HepG2 (cell line): Measurements from ENCODE around the gene HPCAL1. TPM values are rescaled to one million over a fixed set of nuclear protein-coding genes. Genes with fewer than 3 reads are reported as not detected.

Experiments used
- ARID5B ChIP-seq: IDR thresholded peaks from 2 replicates; pipeline ENCODE4 v1.4.0; 2020; ENCODE audit warnings: mild to moderate bottlenecking, missing genetic modification reagents
- DDIT3 ChIP-seq: sonication (generic); formaldehyde crosslinking; IDR thresholded peaks from 2 replicates; pipeline ENCODE4 v1.4.0; 2020; ENCODE audit warnings: mild to moderate bottlenecking, missing genetic modification reagents
- DRAP1 ChIP-seq: IDR thresholded peaks from 2 replicates; pipeline ENCODE4 v1.6.1; 2016; ENCODE audit warnings: missing genetic modification reagents, missing compliant biosample characterization
- HIC2 ChIP-seq: sonication (generic); formaldehyde crosslinking; IDR thresholded peaks from 2 replicates; pipeline ENCODE4 v1.9.0; 2022; ENCODE audit warnings: low read depth, missing genetic modification reagents
- MAFG ChIP-seq: sonication (generic); formaldehyde crosslinking; IDR thresholded peaks from 2 replicates; pipeline ENCODE4 v1.5.1; 2020; ENCODE audit warnings: mild to moderate bottlenecking, missing genetic modification reagents
- NR2F1 ChIP-seq, 2 experiments: fragments of 450-650 bp in 1 of 2; formaldehyde crosslinking in 1 of 2; IDR thresholded peaks; 2 replicates each; pipeline versions ENCODE4 v1.5.0 to v1.6.1; 2016 to 2020; ENCODE audit warnings: mild to moderate bottlenecking in 1 of 2, missing compliant biosample characterization in 1 of 2, missing genetic modification reagents in 1 of 2, moderate library complexity in 1 of 2
- PHF8 ChIP-seq: sonication (generic); formaldehyde crosslinking; IDR thresholded peaks from 2 replicates; pipeline ENCODE4 v1.5.0; 2020; ENCODE audit warnings: missing genetic modification reagents
- PITX1 ChIP-seq: sonication (generic); formaldehyde crosslinking; IDR thresholded peaks from 2 replicates; pipeline ENCODE4 v1.5.1; 2020; ENCODE audit warnings: mild to moderate bottlenecking, missing genetic modification reagents
- RBM39 ChIP-seq: fragments of 200-400 bp; formaldehyde crosslinking; IDR thresholded peaks from one replicate; pipeline ENCODE4 v1.6.1; 2018; ENCODE audit warnings: antibody characterized with exemption, mild to moderate bottlenecking, low read depth, low read length; ENCODE audit not compliant: poor library complexity, severe bottlenecking
- SSRP1 ChIP-seq: IDR thresholded peaks from 2 replicates; pipeline ENCODE4 v1.6.1; 2016; ENCODE audit warnings: control low read depth
- TFAP4 ChIP-seq: sonication (generic); IDR thresholded peaks from 2 replicates; pipeline ENCODE4 v1.6.1; 2016; ENCODE audit warnings: low read depth, borderline replicate concordance
- ZBTB20 ChIP-seq: sonication (generic); formaldehyde crosslinking; IDR thresholded peaks from 2 replicates; pipeline ENCODE4 v1.8.1; 2023; ENCODE audit warnings: missing genetic modification reagents, low read depth, mild to moderate bottlenecking, borderline replicate concordance
- ZBTB39 ChIP-seq: sonication (generic); formaldehyde crosslinking; IDR thresholded peaks from 2 replicates; pipeline ENCODE4 v1.5.0; 2020; ENCODE audit warnings: missing genetic modification reagents
- ZFP37 ChIP-seq: sonication (generic); formaldehyde crosslinking; IDR thresholded peaks from 2 replicates; pipeline ENCODE4 v1.4.0; 2020; ENCODE audit warnings: missing genetic modification reagents, borderline replicate concordance
- ZNF275 ChIP-seq: sonication (generic); formaldehyde crosslinking; IDR thresholded peaks from 2 replicates; pipeline ENCODE4 v1.8.0; 2022; ENCODE audit warnings: missing genetic modification reagents, mild to moderate bottlenecking, inconsistent platforms, borderline replicate concordance
- ZNF879 ChIP-seq: sonication (generic); formaldehyde crosslinking; IDR thresholded peaks from 2 replicates; pipeline ENCODE4 v1.8.1; 2023; ENCODE audit warnings: missing genetic modification reagents
- ZSCAN25 ChIP-seq: sonication (generic); formaldehyde crosslinking; IDR thresholded peaks from 2 replicates; pipeline ENCODE4 v1.8.0; 2022; ENCODE audit warnings: mild to moderate bottlenecking, missing genetic modification reagents
- polyA plus RNA-seq, 8 experiments: library from polyadenylated mRNA; depleted of rRNA in 3 of 8; stranded (reverse) in 7 of 8; unstranded in 1 of 8; fragments of >200 nt; fragmentation: Illumina TruSeq in 4 of 8; extraction: Trizol in 4 of 8; gene quantifications; 2 replicates each; pipeline versions ENCODE4 v1.2.1 to v1.2.3, GENCODE V29; 2011 to 2016; ENCODE audit warnings: low read depth in 4 of 8, missing spikeins in 1 of 8, mixed read lengths in 1 of 8; ENCODE audit not compliant: insufficient read depth in 1 of 8
- total RNA-seq, 5 experiments: library from RNA; depleted of rRNA; stranded (reverse); fragments of >200 nt; fragmentation: Illumina TruSeq; extraction: Trizol; gene quantifications; 2 replicates each; pipeline ENCODE4 v1.2.3, GENCODE V29; 2016; ENCODE audit warnings: low read depth in 1 of 5

Gene HPCAL1
- total and polyA plus RNA-seq, 2 of the 13 experiments (the other 11 are each of a cell fraction or from before 2014, with no cell fraction given) = 29.5 to 29.9 TPM

- TF ChIP-seq ZBTB39 (CRISPR knock-in tag) (0 out of 2 replicates have a peak, but pooled peaks have one; percentile 80), PHF8 (CRISPR knock-in tag) (peak; percentile 48), NR2F1 (CRISPR knock-in tag; IDR thresholded peaks at IDR 0.05) (peak in 1 of 2 experiments; percentile 84; a peak in 1 of 4 replicates), MAFG (CRISPR knock-in tag) (no peak), ZSCAN25 (CRISPR knock-in tag) (peak; percentile 75; the same call in 1 of the 2 replicates), ZNF275 (CRISPR knock-in tag) (peak; percentile 78; the same call in 1 of the 2 replicates), DDIT3 (CRISPR knock-in tag) (no peak), ZBTB20 (CRISPR knock-in tag) (peak; percentile 71), PITX1 (CRISPR knock-in tag) (peak; percentile 94), DRAP1 (CRISPR knock-in tag) (peak; percentile 54; the same call in 1 of the 2 replicates), ZFP37 (CRISPR knock-in tag) (peak; percentile 49; the same call in 1 of the 2 replicates), HIC2 (CRISPR knock-in tag) (peak; percentile 73; the same call in 1 of the 2 replicates), ARID5B (CRISPR knock-in tag) (peak; percentile 99), ZNF879 (CRISPR knock-in tag) (no peak), RBM39 (peak; percentile 75), SSRP1 (CRISPR knock-in tag) (0 out of 2 replicates have a peak, but pooled peaks have one; percentile 53), TFAP4 (peak; percentile 84)
These were observed 66.0 kb downstream of the HPCAL1 start (continued) for GRCh38 chr2:10368491-10369231.
